GM23338 (cell line): ENCODE measurements around the gene NDUFS7. TPM values are rescaled to one million over a fixed set of nuclear protein-coding genes. Genes with fewer than 3 reads are reported as not detected.

Source experiments
- ATAC-seq: fragments of 200-7000 bp; cut with Tn5 transposase; 3 replicates; pipeline ENCODE4 v1.9.1; 2020
- DNase-seq: peaks from one replicate; pipeline ENCODE4 v3.0.0-alpha.2; 2015; ENCODE audit warnings: low spot score
- H2AFZ ChIP-seq: fragments of 200-600 bp; sonication (generic); 2 replicates; pipeline ENCODE4 v1.8.0; 2016; ENCODE audit warnings: antibody characterized with exemption, mild to moderate bottlenecking, moderate library complexity
- H3F3A ChIP-seq: fragments of 200-600 bp; sonication (generic); replicated peaks from 2 replicates; pipeline ENCODE4 v1.8.0; 2017; ENCODE audit warnings: antibody characterized with exemption, mixed run types, low read depth
- H3K27ac ChIP-seq: fragments of 200-600 bp; sonication (generic); 2 replicates; pipeline ENCODE4 v1.6.1; 2016; ENCODE audit warnings: low read depth
- H3K27me3 ChIP-seq: fragments of 200-600 bp; sonication (generic); 2 replicates; pipeline ENCODE4 v1.8.0; 2016; ENCODE audit warnings: mild to moderate bottlenecking, mixed run types, moderate library complexity; ENCODE audit not compliant: insufficient read depth
- H3K36me3 ChIP-seq: fragments of 200-600 bp; sonication (generic); 2 replicates; pipeline ENCODE4 v1.8.0; 2016; ENCODE audit warnings: mild to moderate bottlenecking; ENCODE audit not compliant: insufficient read depth
- H3K4me1 ChIP-seq: fragments of 200-600 bp; sonication (generic); 2 replicates; pipeline ENCODE4 v1.8.0; 2016; ENCODE audit warnings: mild to moderate bottlenecking, moderate library complexity; ENCODE audit not compliant: insufficient read depth
- H3K4me2 ChIP-seq: fragments of 200-600 bp; sonication (generic); 2 replicates; pipeline ENCODE4 v1.7.1; 2017; ENCODE audit warnings: mixed run types
- H3K4me3 ChIP-seq: fragments of 200-600 bp; sonication (generic); 2 replicates; pipeline ENCODE4 v1.6.1; 2016; ENCODE audit warnings: mixed run types
- H3K79me2 ChIP-seq: fragments of 200-600 bp; sonication (generic); replicated peaks from 2 replicates; pipeline ENCODE4 v1.8.0; 2017; ENCODE audit warnings: mild to moderate bottlenecking; ENCODE audit not compliant: insufficient read depth
- H3K9me2 ChIP-seq: fragments of 200-600 bp; sonication (generic); 2 replicates; pipeline ENCODE4 v1.8.0; 2017; ENCODE audit not compliant: insufficient read depth
- H4K20me1 ChIP-seq: fragments of 200-600 bp; sonication (generic); replicated peaks from 2 replicates; pipeline ENCODE4 v1.8.0; 2017; ENCODE audit warnings: mild to moderate bottlenecking; ENCODE audit not compliant: insufficient read depth
- H3K27ac Mint-ChIP-seq: 2 replicates; pipeline ENCODE4 v1.8.0; 2020; ENCODE audit warnings: inconsistent platforms, mild to moderate bottlenecking, moderate library complexity, mixed read lengths
- H3K27me3 Mint-ChIP-seq: 3 replicates; pipeline ENCODE4 v1.8.0; 2022; ENCODE audit warnings: low read depth, mild to moderate bottlenecking, moderate library complexity, mixed read lengths, inconsistent platforms; ENCODE audit not compliant: insufficient read depth, poor library complexity
- H3K36me3 Mint-ChIP-seq: 3 replicates; pipeline ENCODE4 v1.8.0; 2021; ENCODE audit warnings: low read depth, mild to moderate bottlenecking, inconsistent platforms, moderate library complexity, mixed read lengths
- H3K4me1 Mint-ChIP-seq: 3 replicates; pipeline ENCODE4 v1.8.0; 2020; ENCODE audit warnings: mild to moderate bottlenecking, inconsistent platforms, mixed read lengths
- H3K4me3 Mint-ChIP-seq: 3 replicates; pipeline ENCODE4 v1.8.0; 2021; ENCODE audit warnings: moderate library complexity, mild to moderate bottlenecking, inconsistent platforms, mixed read lengths
- H3K9me3 Mint-ChIP-seq: 3 replicates; pipeline ENCODE4 v1.8.0; 2020; ENCODE audit warnings: moderate library complexity, mild to moderate bottlenecking, inconsistent platforms, mixed read lengths
- CREB1 ChIP-seq: fragments of 250-450 bp; sonication (Bioruptor Pico); IDR thresholded peaks from 2 replicates; pipeline ENCODE4 v1.5.0; 2020; ENCODE audit warnings: low read depth, mild to moderate bottlenecking, moderate library complexity
- CTCF ChIP-seq, 2 experiments: fragments of 200-600 bp in 1 of 2; sonication (generic) in 1 of 2; conservative IDR thresholded peaks; 2 replicates each; pipeline versions ENCODE4 v1.5.1 to v1.6.1; 2016 to 2017; ENCODE audit warnings: antibody characterized with exemption in 2 of 2, low read depth in 2 of 2, mild to moderate bottlenecking in 2 of 2, moderate library complexity in 1 of 2
- ETS1 ChIP-seq: IDR thresholded peaks from 2 replicates; pipeline ENCODE4 v1.6.1; 2016; ENCODE audit warnings: antibody characterized with exemption
- EZH2 ChIP-seq: fragments of 200-600 bp; sonication (generic); IDR thresholded peaks from one replicate; pipeline ENCODE4 v1.8.0; 2017; ENCODE audit warnings: antibody characterized with exemption, mild to moderate bottlenecking, low read depth; ENCODE audit not compliant: unreplicated experiment
- EZH2phosphoT487 ChIP-seq: fragments of 200-600 bp; sonication (generic); IDR thresholded peaks from one replicate; pipeline ENCODE4 v1.8.1; 2018; ENCODE audit warnings: antibody characterized with exemption; ENCODE audit not compliant: unreplicated experiment
- NANOG ChIP-seq: IDR thresholded peaks from 2 replicates; pipeline ENCODE4 v1.6.1; 2016; ENCODE audit warnings: antibody characterized with exemption, borderline replicate concordance
- POLR2AphosphoS5 ChIP-seq: IDR thresholded peaks from 2 replicates; pipeline ENCODE4 v1.6.1; 2016; ENCODE audit warnings: antibody characterized with exemption, low read depth
- STAT1 ChIP-seq: IDR thresholded peaks from one replicate; pipeline ENCODE4 v1.6.1; 2016; ENCODE audit warnings: antibody characterized with exemption; ENCODE audit not compliant: unreplicated experiment
- ZNF331 ChIP-seq: fragments of 250-450 bp; sonication (Bioruptor Pico); IDR thresholded peaks from 2 replicates; pipeline ENCODE4 v1.5.0; 2020; ENCODE audit warnings: low read depth, mild to moderate bottlenecking, moderate library complexity
- polyA plus RNA-seq: library from polyadenylated mRNA; unstranded; fragments of >200 nt; fragmentation: Nextera tagmentation; extraction: Ambion mirVana; gene quantifications from 2 replicates; pipeline ENCODE4 v1.2.1, GENCODE V29; 2016
- total RNA-seq: library from RNA; depleted of rRNA; stranded (reverse); fragments of >200 nt; shearing (Covaris generic); gene quantifications from 2 replicates; pipeline ENCODE4 v1.2.3, GENCODE V29; 2014

The NDUFS7 gene
- total and polyA plus RNA-seq, 2 experiments from 2014 or later, result 132 to 203 TPM

GRCh38 chr19:1382250-1382649, 1.5 kb upstream of the NDUFS7 start (continued):
- TF ChIP-seq STAT1 (no peak), ZNF331 (CRISPR knock-in tag) (no peak), POLR2AphosphoS5 (no peak), CTCF (conservative IDR thresholded peaks at IDR 0.05; ENCODE audit: low read depth in 2 of 2) (no peak), NANOG (no peak)

GRCh38 chr19:1383017-1383311, 743 bp upstream of the NDUFS7 start:
- Mint-ChIP-seq H3K27me3 (peaks cover 23% of the 10 kb centered on the region), H3K36me3 (peaks cover 8% of the 10 kb centered on the region), H3K9me3 (peaks cover 5% of the 10 kb centered on the region), H3K4me1 (peaks cover 13% of the 10 kb centered on the region), H3K4me3 (peak overlapping the region; percentile 73), H3K27ac (peak overlapping the region; percentile 93; the same call in 1 of the 2 replicates)
- TF ChIP-seq EZH2phosphoT487 (no peak), CTCF (conservative IDR thresholded peaks at IDR 0.05; ENCODE audit: low read depth in 2 of 2) (no peak), EZH2 (no peak), ETS1 (no peak), CREB1 (no peak)
- Histone ChIP-seq H3K4me3 (peak overlapping the region; percentile 36), H3K4me1 (peaks cover 16% of the 10 kb centered on the region; the same call in 1 of the 2 replicates), H3K4me2 (peak overlapping the region; percentile 62), H3K27me3 (no peaks in the 10 kb centered on the region), H3K79me2 (peaks cover 15% of the 10 kb centered on the region), H3K27ac (no peak overlapping the region), H4K20me1 (peaks cover 4% of the 10 kb centered on the region; the same call in 1 of the 2 replicates), H3K36me3 (no peaks in the 10 kb centered on the region; the same call in 1 of the 2 replicates), H2AFZ (no peak overlapping the region), H3F3A (0 out of 2 replicates have a peak, but pooled peaks cover 8% of the 10 kb centered on the region), H3K9me2 (no peaks in the 10 kb centered on the region)
- no peak for DNase-seq
- ATAC-seq, result peak; percentile 56

- Mint-ChIP-seq H3K9me3 (peaks cover 5% of the 10 kb centered on the region), H3K27me3 (peaks cover 21% of the 10 kb centered on the region), H3K4me1 (peaks cover 13% of the 10 kb centered on the region), H3K4me3 (peak overlapping the region; percentile 73), H3K36me3 (peaks cover 13% of the 10 kb centered on the region), H3K27ac (no peak overlapping the region)
- H3K4me3 ChIP-seq, result peak overlapping the region; percentile 90
- H3K27me3 ChIP-seq, result no peaks in the 10 kb centered on the region
- H3K4me2 ChIP-seq, result peak overlapping the region; percentile 96
- DNase-seq, result no peak
- ATAC-seq, result no peak; the same call in 2 of the 3 replicates
- H3K9me2 ChIP-seq, result no peaks in the 10 kb centered on the region
- no peak overlapping the region for H2AFZ ChIP-seq
- no peaks in the 10 kb centered on the region for H3K36me3 ChIP-seq
- peaks cover 16% of the 10 kb centered on the region; the same call in 1 of the 2 replicates for H3K4me1 ChIP-seq
- H4K20me1 ChIP-seq, result no peaks in the 10 kb centered on the region; the same call in 1 of the 2 replicates
- peaks cover 15% of the 10 kb centered on the region for H3K79me2 ChIP-seq
- H3K27ac ChIP-seq, result 0 out of 2 replicates have a peak overlapping the region, but pooled peaks have one; percentile 79
- H3F3A ChIP-seq, result peaks cover 12% of the 10 kb centered on the region
- TF ChIP-seq EZH2phosphoT487 (no peak), CTCF (conservative IDR thresholded peaks at IDR 0.05; ENCODE audit: low read depth in 2 of 2) (no peak)
Observed at GRCh38 chr19:1384085-1384462, 367 bp downstream of the NDUFS7 start.
